ENCODE measurements around the gene THOC6.
"Not testable (repeated sequence)": the region's sequence is repeated elsewhere in the genome, so short reads cannot be mapped to it uniquely, and the experiment has no call there.

The THOC6 gene

DNA sequence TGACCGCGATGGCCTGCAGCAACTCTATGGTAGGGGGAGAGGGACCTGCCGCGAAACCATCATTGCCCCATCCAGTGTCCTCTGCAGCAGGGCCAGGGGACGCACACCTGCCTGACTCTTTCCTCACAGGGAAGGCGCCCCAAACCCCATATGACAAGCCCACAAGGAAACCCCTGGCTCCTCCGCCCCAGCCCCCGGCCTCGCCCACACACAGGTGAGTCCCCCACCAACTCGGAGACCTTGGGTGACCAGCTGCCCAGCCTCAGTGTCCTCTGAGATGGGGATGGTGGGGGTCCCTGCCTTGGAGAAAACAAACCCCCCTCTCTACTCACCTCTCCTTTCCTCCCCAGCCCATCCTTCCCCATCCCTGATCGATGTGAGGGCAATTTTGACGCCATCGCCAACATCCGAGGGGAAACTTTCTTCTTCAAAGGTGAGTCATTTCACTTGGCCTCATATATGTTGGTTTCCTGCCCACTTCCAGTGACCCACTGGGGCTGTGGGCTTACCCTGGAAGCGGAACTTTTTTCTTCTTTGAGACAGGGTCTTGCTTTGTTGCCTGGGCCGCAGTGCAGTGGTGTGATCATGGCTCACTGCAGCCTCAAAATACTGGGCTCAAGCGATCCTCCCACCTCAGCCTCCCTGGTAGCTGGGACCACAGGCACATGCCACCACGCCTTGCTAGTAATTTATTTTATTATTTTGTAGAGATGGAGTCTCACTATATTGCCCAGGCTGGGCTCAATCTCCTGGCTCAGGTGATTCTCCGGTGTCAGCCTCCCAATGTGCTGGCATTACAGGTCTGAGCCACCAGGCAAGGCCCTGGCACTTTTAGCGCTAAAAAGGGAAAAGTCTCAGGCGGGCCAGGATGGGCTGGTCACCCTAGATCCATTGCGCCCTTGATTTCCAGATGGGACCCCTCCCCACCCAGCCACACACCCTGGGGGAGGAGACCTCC is 33.6 kb downstream of the THOC6 start:
- DNase-seq: no peak

GRCh38 chr16:3058139-3059030 is 34.5 kb downstream of the THOC6 start:
- peak; percentile 86 for DNase-seq

DNA sequence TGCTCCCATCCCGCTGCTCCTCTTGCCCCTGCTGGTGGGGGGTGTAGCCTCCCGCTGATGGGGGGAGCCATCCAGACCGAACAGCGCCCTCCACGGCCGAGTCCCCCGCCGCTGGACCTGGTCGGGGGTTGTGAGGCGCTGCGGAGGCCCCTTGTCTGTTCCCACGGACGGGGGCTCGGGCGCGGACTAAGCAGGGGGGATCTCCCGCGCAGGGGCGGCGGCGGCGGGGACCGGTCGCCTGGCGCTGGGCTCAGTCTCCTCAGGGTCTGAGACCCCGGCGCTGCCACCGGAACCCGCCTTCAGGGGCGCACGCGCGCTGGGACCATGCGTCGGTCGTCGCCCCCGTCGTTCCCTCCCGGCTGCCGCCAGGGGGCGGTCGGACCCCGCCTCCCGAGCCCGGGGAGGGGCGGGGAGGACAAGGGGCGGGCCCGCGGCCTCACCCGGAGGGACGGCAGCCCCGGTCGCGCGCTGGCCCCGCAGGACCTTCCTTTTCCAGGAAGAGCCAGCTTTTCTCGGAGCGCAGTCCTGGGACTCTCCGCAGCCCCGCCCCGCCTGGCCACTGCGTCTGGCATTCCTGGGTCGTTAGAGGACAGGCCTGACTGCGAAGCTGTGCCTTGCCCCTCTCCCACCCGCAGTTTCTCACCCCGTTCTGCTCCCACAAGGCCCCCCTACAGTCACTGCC is 35.3 kb downstream of the THOC6 start:
- DNase-seq: peak; percentile 95

- DNase-seq: no peak
Measured at GRCh38 chr16:3059723-3060242, 35.9 kb downstream of the THOC6 start.

DNA sequence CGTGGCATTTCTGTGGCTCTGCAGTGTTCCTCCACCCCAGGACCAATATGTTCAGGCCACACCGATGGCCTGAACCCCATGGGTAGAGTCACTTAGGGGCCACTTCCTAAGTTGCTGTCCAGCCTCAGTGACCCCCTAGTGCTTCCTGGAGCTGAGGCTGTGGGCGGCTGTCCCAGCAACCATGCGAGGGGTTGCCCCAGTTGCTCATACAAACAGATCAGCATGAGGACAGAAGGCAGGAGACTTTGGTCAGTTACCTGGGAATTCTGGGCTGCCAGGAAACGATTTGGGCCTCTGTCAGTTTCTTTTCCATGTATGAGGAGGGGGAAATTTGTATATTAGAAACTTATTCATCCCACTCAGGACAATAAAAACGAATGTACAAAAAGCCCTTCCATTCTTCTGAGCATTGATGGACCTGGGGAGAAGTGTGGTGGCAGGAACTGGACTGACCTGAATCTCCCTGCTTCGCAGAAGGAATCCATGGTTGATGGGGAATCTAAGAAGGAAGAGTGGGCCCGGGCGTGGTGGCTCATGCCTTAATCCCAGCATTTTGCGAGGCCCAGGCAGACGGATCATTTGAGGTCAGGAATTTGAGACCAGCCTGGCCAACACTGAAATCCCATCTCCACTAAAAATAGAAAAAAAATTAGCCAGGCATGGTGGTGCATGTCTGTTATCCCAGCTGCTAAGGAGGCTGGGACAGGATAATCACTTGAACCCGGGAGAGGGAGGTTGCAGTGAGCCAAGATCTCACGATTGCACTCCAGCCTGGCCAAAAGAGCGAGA is 36.7 kb downstream of the THOC6 start:
- no peak for DNase-seq

- DNase-seq: no peak
Measured at GRCh38 chr16:3062553-3062952, 38.7 kb downstream of the THOC6 start.

GRCh38 chr16:3063625-3064386 is 40.0 kb downstream of the THOC6 start:
- no peak for DNase-seq

- peak; percentile 90 for DNase-seq
Measured at GRCh38 chr16:3065069-3065741, 41.4 kb downstream of the THOC6 start, which contains the start of gene IL32. TSS of gene IL32 (plus strand) at chr16:3065640. CDS start at chr16:3065812, 172 bp downstream.

GRCh38 chr16:3065742-3066439 is 42.1 kb downstream of the THOC6 start:
- peak; percentile 77 for DNase-seq

- DNase-seq: no peak
Measured at GRCh38 chr16:3066440-3066748, 42.6 kb downstream of the THOC6 start.

- DNase-seq: no peak
Measured at GRCh38 chr16:3068487-3068886, 44.7 kb downstream of the THOC6 start.

DNA sequence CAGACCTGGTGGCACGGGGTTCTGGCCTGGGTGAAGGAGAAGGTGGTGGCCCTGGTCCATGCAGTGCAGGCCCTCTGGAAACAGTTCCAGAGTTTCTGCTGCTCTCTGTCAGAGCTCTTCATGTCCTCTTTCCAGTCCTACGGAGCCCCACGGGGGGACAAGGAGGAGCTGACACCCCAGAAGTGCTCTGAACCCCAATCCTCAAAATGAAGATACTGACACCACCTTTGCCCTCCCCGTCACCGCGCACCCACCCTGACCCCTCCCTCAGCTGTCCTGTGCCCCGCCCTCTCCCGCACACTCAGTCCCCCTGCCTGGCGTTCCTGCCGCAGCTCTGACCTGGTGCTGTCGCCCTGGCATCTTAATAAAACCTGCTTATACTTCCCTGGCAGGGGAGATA is 45.3 kb downstream of the THOC6 start:
- DNase-seq: not testable (repeated sequence)

DNA sequence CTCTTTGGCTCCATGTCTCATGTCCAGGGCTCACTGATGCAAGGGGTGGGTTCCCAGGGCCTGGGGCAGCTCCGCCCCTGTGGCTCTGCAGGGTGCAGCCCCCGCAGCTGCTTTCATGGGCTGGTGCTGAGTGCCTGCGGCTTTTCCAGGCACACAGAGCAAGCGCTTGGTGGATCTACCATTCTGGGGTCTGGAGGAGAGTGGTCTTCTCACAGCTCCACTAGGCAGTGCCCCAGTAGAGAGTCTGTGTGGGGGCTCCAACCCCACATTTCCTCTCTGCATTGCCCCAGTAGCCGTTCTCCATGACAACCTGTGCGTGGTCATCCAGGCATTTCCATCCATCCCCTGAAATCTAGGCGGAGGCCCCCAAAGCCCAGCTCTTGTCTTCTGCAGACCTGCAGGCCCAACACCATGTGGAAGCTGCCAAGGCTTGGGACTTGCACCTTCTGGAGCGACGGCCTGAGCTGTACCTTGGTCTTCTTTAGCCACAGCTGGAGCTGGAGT is 46.8 kb downstream of the THOC6 start:
- no peak for DNase-seq

DNA sequence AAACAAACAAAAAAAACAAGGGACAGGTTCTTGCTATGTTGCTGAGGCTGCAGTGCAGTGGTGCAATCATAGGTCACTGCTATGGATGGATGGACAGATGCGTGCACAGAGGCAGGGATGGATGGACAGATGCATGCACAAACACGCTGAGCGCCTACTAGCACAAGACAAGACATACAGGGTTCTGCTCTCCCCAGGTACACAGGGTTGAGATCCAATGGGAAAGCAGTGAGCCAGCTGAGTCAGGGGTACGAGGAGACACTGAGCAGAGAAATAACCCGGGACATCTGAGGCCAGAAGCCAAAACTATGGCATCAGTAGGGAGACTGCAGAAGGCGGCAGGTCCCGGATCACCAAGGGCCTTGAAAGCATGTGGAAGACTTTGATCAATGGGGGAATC is 47.8 kb downstream of the THOC6 start:
- no peak for DNase-seq

DNA sequence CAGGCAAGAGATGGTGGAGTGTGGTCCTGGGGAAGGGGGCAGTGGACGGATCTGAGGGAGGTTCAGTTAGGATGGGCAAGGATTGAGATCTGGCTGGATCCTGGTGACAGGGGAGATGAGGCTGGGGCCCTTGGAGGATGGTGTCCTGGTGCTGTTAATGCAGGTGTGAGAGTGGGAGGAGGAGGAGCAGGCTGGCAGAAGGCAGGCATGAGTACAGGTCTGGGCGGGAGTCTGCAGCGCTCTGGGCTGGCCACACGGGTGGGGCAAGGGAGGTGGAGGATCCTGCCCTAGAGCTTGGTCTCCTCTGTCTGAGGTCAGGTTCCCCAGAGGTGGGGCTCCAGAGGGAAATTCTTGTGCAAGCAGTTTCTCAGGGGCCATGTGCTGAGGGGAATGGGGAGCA is 48.3 kb downstream of the THOC6 start:
- DNase-seq: not testable (repeated sequence)

DNA sequence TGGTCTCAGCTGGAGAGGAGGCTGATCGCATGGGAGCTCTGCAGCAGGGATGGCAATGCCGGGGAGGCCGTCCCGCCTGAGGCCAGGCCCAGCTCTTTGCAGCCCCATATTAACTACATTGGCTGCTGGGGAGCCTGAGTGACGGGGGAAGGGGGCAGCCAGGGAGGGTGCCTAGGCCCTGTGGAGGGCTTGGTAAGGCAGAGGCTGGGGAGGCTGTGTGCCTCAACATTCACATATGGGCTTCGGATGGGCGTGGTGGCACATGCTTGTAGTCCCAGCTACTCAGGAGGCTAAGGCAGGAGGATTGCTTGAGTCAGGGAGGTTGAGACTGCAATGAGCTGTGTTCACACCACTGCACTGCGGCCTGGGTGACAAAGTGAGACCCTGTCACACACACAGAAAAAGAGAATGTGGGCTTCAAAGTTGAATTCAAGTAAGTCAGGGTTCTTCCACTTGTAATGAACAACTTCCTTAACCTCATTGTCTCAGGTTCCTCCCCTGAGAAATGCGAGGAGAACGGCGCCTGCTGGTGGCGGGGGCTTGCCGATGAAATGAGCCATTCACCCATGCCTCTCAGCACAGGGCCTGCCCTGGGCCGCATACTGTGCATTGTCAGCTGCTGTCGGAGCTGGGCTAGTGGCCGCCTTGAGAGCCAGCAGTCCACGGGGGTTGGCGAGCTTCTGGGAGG is 48.9 kb downstream of the THOC6 start:
- not testable (repeated sequence) for DNase-seq

DNA sequence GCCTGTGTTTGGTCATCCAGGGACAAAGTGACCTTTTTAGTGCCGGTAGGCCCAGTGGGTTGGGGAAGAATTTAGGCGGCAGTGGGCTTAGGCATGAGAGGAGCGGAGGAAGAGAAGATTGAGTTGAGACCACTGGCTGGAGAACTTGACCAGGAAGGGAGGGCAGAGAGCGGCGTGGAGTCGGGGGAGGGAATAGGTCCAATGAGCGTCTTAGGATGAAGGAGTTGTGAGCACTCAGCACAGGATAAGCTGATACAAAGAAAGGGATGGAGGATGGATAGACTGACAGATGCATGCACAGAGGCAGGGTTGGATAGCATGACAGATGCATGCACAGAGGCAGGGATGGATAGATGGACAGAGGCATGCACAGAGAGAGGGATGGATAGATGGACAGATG is 49.6 kb downstream of the THOC6 start:
- no peak for DNase-seq

DNA sequence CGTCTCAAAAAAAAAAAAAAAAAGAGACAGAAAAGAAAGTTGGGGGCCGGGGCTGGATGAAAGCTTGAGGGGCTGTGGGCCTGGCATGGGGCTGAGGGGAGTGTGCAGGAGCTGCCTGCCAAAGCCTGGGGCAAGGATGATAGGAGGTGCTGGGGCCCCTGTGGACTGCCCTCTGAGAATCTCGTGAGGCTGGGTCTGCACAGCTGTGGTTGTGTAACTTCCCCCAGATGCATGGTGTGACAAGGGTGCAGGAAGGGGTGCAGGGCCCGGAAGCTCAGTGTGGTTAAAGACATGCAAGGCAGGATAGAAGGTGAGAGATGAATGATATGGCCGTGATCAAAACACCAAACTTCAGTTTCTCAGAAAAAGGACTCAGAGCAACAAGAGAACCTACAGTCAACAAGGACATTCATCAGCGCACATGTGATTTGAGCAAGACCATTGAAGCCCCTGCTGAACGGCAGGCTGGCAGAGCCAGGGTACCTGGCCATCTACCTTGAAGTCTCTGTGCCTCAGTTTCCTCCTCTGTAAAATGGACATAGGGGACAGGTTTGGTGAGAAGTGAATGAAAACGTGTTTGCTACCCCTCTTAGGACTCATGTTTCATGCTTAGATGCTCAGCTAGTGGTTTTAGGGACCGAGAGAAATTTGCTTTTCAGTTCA is 51.2 kb downstream of the THOC6 start:
- DNase-seq: peak; percentile 92

- no peak for DNase-seq
Measured at GRCh38 chr16:3075523-3075915, 51.7 kb downstream of the THOC6 start.
